HG03575 (cell line): ENCODE measurements around the gene MTHFR.
"Not testable (repeated sequence)": the region's sequence is repeated elsewhere in the genome, so short reads cannot be mapped to it uniquely, and the experiment has no call there.

Experiments
- ATAC-seq: cut with Tn5 transposase; IDR thresholded peaks from one replicate; pipeline ENCODE4 v1.9.1; 2021; ENCODE audit not compliant: unreplicated experiment, insufficient number of reproducible peaks, low FRiP score; ENCODE audit errors: extremely low read depth

The MTHFR gene

DNA sequence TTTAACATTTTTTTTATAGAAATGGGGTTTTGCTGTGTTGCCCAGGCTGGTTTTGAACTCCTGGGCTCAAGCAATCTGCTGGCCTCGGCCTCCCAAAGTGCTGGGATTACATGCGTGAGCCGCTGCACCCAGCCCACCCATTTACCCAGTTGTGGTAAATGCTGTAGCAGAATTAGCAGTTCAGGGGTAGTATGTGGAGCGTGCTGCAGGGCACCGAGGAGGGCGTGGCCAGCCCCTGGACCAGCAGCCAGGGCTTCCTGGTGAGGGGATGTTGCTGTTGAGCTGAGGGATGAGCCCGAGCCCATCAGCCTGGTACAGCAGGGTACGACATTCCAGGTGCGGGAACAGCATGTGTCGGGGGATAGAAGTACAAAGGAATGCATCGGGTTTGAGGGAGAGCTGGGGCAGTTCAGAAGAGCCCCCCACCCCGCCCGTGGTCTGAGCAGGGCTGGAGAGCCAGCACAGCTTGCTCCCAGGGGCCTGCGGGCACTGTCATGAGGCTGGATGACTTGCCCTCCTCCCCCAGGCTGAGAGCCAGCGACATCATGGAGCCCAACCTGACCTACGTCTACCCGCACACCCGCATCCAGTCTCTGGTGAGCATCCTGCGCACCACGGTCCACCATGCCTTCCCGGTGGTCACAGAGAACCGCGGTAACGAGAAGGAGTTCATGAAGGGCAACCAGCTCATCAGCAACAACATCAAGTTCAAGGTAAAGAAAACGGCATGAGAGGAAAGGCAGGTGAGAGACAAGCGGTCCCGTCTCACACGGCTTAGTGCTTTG, 29.9 kb upstream of the MTHFR start:
- no peak for ATAC-seq

DNA sequence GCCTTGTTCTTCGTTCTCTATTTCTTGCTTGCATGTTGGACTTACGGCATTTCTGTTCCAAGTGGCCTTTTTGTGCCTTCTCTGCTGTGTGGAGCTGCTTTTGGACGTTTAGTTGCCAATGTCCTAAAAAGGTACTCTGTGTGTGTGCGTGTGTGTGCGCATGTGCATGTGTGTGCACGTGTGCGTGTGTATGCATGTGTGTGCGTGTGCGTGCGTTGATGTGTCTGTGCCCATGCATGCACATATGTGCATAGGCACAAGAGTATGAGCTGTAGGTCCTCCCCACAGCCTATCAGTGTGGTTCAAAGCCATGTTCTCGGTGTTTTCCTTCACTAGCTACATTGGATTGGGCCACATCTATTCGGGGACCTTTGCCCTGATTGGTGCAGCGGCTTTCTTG, 28.1 kb upstream of the MTHFR start:
- no peak for ATAC-seq

- no peak for ATAC-seq
These were observed 27.7 kb upstream of the MTHFR start for GRCh38 chr1:11833497-11833896.

- no peak for ATAC-seq
These were observed 26.4 kb upstream of the MTHFR start for GRCh38 chr1:11831945-11832725.

DNA sequence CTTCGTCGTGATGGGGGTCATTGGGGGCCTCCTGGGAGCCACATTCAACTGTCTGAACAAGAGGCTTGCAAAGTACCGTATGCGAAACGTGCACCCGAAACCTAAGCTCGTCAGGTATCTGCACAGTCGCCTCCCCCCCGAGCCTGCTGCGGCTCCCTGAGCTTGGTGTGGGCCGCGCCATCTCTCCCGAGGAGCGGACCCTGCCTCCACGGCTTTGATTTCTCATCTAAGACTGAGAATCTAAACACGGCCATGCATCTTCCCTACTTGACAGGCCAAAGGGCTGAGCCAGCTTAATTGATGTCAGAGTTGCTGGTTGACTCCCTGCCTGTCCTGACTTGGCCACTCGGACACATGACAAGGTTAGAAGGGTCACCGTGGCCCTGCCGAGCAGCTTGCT, 22.7 kb upstream of the MTHFR start:
- no peak for ATAC-seq

DNA sequence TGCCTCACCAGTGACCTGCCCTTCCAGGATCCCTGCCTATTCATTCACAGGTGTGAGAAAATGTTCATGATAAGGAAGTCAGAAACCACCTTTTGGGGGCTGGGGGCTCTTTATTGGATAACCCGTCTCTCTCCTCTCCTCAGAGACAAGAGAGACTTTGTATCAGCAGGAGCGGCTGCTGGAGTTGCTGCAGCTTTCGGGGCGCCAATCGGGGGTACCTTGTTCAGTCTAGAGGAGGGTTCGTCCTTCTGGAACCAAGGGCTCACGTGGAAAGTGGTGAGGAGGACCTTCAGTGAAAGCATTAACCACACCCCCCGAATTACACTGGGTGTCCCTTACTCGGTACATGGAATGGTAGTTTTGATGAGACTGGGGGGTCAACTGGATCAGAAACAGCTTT, 21.2 kb upstream of the MTHFR start:
- ATAC-seq: no peak

- ATAC-seq: no peak
These were observed 19.4 kb upstream of the MTHFR start for GRCh38 chr1:11825131-11825530.

GRCh38 chr1:11823366-11824137, 17.8 kb upstream of the MTHFR start:
- no peak for ATAC-seq

- no peak for ATAC-seq
These were observed 16.3 kb upstream of the MTHFR start for GRCh38 chr1:11822091-11822490.

DNA sequence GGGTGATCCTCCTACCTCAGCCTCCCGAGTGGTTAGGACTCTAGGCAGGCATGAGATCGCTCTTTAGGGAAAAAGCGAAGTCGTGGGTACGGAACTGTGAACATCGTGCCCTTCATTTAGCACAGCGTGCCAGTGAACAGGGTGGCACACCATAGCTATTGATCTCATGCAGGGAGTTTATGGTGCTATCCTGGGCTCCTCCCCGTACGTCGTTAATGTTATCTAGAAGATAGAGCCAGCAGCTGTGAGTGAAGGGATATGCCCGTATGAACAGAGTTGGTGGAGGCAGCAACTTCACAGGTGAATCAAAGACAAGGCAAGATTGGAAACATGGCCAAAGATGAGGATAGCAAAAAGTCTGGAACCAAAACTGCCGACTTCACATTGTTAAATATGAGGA, 11.4 kb upstream of the MTHFR start:
- ATAC-seq: no peak

GRCh38 chr1:11813021-11813420, 7.3 kb upstream of the MTHFR start:
- ATAC-seq: no peak

DNA sequence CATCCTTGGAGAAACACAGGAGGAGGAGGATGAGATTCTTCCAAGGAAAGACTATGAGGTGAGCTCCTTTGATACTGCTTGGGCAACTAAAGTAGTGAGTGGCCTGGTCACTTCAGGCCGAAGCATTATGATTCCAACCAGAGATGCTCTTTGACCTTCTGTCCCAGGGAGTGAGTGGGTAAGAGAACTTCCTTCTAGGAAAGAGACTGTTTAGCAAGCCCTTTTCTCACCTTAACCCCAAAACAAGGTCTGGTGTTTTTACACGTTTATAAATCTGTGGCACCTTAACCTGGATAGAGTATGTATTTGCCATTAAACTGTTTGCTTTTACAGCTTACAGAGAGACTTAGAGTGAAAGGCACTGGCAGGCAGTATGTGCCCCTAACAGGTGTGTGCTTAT, 1.4 kb upstream of the MTHFR start:
- no peak for ATAC-seq

- no peak for ATAC-seq
These were observed 658 bp upstream of the MTHFR start for GRCh38 chr1:11806307-11806936.

DNA sequence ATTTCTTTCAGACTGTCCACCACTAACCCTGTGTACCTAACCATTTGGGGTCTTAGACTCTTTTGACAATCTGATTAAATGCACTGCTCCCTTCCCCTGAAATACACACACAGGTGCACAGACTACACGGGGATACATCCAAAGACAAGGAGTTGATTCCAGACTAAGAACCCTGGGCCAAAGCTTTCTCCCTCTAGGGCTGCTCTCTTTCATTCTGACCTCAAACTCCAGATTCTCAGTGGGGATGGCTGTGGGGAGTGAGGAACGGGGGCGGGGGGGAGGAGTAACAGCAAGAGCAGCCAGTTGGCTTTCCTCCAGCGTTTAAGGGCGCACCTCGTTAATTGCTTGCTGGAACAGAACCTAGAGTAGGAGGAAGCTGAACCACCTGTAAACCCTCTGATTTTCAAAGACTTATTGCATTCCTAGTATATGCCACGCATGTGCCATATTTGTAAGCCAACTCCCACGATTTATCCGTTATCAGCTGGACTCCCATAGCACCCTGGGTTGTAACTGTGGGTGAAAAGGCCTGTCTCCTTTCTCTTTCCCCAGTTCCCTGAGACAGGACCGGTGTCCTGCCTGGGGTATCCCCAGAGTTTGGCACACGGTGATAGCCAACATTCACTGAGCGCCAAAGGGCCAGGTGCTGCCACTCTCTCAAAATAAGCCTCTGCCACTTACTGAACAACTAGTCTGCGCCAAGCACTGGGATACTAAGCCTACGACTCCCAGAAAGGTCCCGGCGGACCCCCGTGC, 920 bp downstream of the MTHFR start:
- ATAC-seq: no peak

GRCh38 chr1:11803924-11804665, 1.7 kb downstream of the MTHFR start:
- not testable (repeated sequence) for ATAC-seq

GRCh38 chr1:11802973-11803885, 2.5 kb downstream of the MTHFR start:
- ATAC-seq: no peak

- no peak for ATAC-seq
These were observed 3.2 kb downstream of the MTHFR start for GRCh38 chr1:11802616-11802972.
